ENCODE data around the gene C8G. TPM values are rescaled to one million over a fixed set of nuclear protein-coding genes. Genes with fewer than 3 reads are reported as not detected.

C8G gene
- total RNA-seq, 1 donor from 2014 or later: 2.8 TPM

GRCh38 chr9:136969774-136970173, 24.7 kb downstream of the C8G start:
- Mint-ChIP-seq H3K27ac (no peak overlapping the region), H3K4me1 (ENCODE audit: low read depth) (peaks cover 3% of the 10 kb centered on the region), H3K4me3 (ENCODE audit: low read depth) (no peak overlapping the region), H3K9me3 (ENCODE audit: low read depth) (no peaks in the 10 kb centered on the region), H3K36me3 (ENCODE audit: insufficient read depth) (no peaks in the 10 kb centered on the region), H3K27me3 (peaks cover 11% of the 10 kb centered on the region)
- TF ChIP-seq, protein P1, sequence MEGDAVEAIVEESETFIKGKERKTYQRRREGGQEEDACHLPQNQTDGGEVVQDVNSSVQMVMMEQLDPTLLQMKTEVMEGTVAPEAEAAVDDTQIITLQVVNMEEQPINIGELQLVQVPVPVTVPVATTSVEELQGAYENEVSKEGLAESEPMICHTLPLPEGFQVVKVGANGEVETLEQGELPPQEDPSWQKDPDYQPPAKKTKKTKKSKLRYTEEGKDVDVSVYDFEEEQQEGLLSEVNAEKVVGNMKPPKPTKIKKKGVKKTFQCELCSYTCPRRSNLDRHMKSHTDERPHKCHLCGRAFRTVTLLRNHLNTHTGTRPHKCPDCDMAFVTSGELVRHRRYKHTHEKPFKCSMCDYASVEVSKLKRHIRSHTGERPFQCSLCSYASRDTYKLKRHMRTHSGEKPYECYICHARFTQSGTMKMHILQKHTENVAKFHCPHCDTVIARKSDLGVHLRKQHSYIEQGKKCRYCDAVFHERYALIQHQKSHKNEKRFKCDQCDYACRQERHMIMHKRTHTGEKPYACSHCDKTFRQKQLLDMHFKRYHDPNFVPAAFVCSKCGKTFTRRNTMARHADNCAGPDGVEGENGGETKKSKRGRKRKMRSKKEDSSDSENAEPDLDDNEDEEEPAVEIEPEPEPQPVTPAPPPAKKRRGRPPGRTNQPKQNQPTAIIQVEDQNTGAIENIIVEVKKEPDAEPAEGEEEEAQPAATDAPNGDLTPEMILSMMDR (IDR thresholded peaks at IDR 0.05; ENCODE audit: unreplicated experiment): no peak
- no peak for DNase-seq (ENCODE audit: low spot score, unreplicated experiment)

- H3K4me1 Mint-ChIP-seq (ENCODE audit: low read depth): peaks cover 3% of the 10 kb centered on the region
- no peak for DNase-seq (ENCODE audit: low spot score, unreplicated experiment)
- no peaks in the 10 kb centered on the region for H3K36me3 Mint-ChIP-seq (ENCODE audit: insufficient read depth)
- TF ChIP-seq, protein P1 (IDR thresholded peaks at IDR 0.05; ENCODE audit: unreplicated experiment): no peak
- no peak overlapping the region for H3K27ac Mint-ChIP-seq
- no peaks in the 10 kb centered on the region for H3K9me3 Mint-ChIP-seq (ENCODE audit: low read depth)
- H3K4me3 Mint-ChIP-seq (ENCODE audit: low read depth): no peak overlapping the region
- peaks cover 11% of the 10 kb centered on the region for H3K27me3 Mint-ChIP-seq
Observed at GRCh38 chr9:136970361-136970760, 25.3 kb downstream of the C8G start.

GRCh38 chr9:136971746-136972145, 26.7 kb downstream of the C8G start:
- TF ChIP-seq, protein P1 (IDR thresholded peaks at IDR 0.05; ENCODE audit: unreplicated experiment): no peak
- no peaks in the 10 kb centered on the region for H3K4me1 Mint-ChIP-seq (ENCODE audit: low read depth)
- H3K36me3 Mint-ChIP-seq (ENCODE audit: insufficient read depth): no peaks in the 10 kb centered on the region
- peaks cover 9% of the 10 kb centered on the region for H3K27me3 Mint-ChIP-seq
- H3K4me3 Mint-ChIP-seq (ENCODE audit: low read depth): no peak overlapping the region
- H3K9me3 Mint-ChIP-seq (ENCODE audit: low read depth): no peaks in the 10 kb centered on the region
- no peak for DNase-seq (ENCODE audit: low spot score, unreplicated experiment)
- no peak overlapping the region for H3K27ac Mint-ChIP-seq

- H3K36me3 Mint-ChIP-seq (ENCODE audit: insufficient read depth): no peaks in the 10 kb centered on the region
- no peak for DNase-seq (ENCODE audit: low spot score, unreplicated experiment)
- H3K27ac Mint-ChIP-seq: no peak overlapping the region
- no peaks in the 10 kb centered on the region for H3K9me3 Mint-ChIP-seq (ENCODE audit: low read depth)
- TF ChIP-seq, protein P1 (IDR thresholded peaks at IDR 0.05; ENCODE audit: unreplicated experiment): no peak
- no peaks in the 10 kb centered on the region for H3K4me1 Mint-ChIP-seq (ENCODE audit: low read depth)
- H3K27me3 Mint-ChIP-seq: peaks cover 12% of the 10 kb centered on the region
- H3K4me3 Mint-ChIP-seq (ENCODE audit: low read depth): no peak overlapping the region
Observed at GRCh38 chr9:136972335-136972734, 27.3 kb downstream of the C8G start.

DNA sequence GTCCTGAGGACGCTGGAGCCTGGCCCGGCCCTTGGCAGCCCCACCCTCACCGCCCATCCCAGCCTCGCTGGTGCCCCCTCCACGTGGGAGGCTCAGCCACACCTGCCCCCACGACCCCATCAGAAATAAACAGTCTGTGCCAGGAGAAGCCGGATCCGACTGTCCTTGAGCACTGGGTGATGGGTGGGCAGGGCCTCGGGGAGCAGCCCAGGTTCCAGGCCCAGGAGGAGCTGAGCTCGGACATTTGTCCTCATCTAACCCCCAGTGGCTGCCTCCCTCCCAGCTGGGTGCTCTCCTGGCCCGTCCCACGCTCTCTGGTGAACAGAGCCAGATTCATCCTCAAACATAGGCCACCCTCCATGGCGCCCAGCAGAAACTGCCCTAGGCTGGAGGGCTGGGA, 27.7 kb downstream of the C8G start:
- TF ChIP-seq, protein P1 (IDR thresholded peaks at IDR 0.05; ENCODE audit: unreplicated experiment): no peak
- no peak for DNase-seq (ENCODE audit: low spot score, unreplicated experiment)
- Mint-ChIP-seq H3K36me3 (ENCODE audit: insufficient read depth) (no peaks in the 10 kb centered on the region), H3K27me3 (peaks cover 15% of the 10 kb centered on the region), H3K4me3 (ENCODE audit: low read depth) (no peak overlapping the region), H3K9me3 (ENCODE audit: low read depth) (no peaks in the 10 kb centered on the region), H3K4me1 (ENCODE audit: low read depth) (no peaks in the 10 kb centered on the region), H3K27ac (no peak overlapping the region)

All from progenitor cell of endocrine pancreas (in vitro differentiated cells).